Fibroblast of the conjunctiva (primary cell): Measurements from ENCODE around the gene PBXIP1.
A peak's percentile ranks its signal among the peaks of the same experiment; 100 is the strongest.
"Not testable (repeated sequence)": the region's sequence is repeated elsewhere in the genome, so short reads cannot be mapped to it uniquely, and the experiment has no call there.

Experiments
- DNase-seq: peaks from one replicate; pipeline ENCODE4 v3.0.0-alpha.2; 2010; ENCODE audit warnings: low read depth

The PBXIP1 gene

GRCh38 chr1:154937085-154937987, 18.6 kb downstream of the PBXIP1 start:
- DNase-seq, result peak; percentile 91

- DNase-seq, result peak; percentile 90
Measured at GRCh38 chr1:154936555-154937084, 19.3 kb downstream of the PBXIP1 start, which contains the start of gene PMVK. Gene PMVK, minus strand, starts transcription at chr1:154936719. Its CDS starts 34 bp downstream, at chr1:154936685.

GRCh38 chr1:154935749-154936554, 19.9 kb downstream of the PBXIP1 start:
- no peak for DNase-seq

- DNase-seq, result no peak
Measured at GRCh38 chr1:154934358-154934948, 21.4 kb downstream of the PBXIP1 start.

DNA sequence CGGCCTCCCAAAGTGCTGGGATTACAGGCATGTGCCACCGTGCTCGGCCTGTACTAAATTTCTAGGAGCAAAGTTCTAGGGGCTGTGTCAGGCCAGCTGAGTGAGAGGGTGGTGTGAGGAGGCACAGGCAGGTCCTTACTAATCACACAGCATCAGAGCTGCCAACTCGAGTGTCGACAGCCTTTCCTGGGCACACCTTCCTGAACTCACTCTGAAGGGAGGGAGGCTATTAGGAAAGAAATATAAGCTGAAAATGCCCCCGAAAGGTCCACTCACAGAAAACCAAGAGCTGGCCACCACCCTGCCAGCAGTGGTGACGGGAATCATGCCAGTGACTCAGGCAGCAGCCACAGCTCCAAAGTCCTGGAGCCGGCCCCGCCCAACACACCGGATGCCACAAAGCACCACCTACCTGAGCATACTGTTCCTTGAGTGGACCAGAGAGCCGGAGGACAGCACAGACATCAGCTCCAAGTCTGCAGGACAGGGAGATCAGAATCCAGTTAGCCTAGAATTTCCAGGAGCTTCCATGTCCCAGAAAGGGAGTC, 23.9 kb downstream of the PBXIP1 start:
- no peak for DNase-seq

DNA sequence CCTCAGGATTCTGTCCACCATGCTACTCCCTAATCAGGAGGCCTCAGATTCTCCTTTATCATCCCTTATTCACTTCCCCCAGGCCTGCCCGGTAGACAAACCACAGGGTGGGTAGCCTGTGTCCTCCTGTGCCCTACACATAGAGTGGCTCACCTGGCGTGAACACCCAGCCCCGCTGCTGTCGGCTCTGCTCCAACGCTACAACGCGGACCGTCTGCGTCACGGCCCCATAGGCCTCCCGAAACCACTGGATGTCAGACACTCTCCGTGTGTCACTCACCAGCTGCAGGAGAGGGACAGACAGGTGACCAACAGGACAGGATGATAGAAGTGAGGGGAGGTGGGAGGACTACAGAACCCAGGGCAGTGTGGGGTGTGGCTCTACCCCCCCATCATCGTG, 29.7 kb downstream of the PBXIP1 start:
- no peak for DNase-seq

GRCh38 chr1:154925335-154926170, 30.3 kb downstream of the PBXIP1 start:
- no peak for DNase-seq

- no peak for DNase-seq
Measured at GRCh38 chr1:154923695-154924094, 32.2 kb downstream of the PBXIP1 start.

DNA sequence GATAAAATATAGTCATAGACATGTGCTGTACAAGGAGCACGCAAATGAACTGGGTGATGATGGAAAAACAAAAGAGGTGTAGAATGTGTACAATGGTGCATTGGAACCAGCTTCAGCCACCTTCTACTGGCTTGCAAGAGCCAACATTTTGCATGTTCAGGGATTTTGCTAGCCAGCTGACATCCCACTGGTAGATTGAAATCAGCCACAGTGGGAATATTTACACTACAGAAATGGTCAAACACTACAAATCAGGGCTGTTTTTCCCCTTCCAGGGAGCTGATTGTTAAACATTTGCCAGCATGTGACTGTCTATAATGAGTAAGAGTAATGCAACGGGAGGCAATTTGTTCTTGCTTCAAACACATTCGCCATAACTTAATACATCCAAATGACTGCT, 42.6 kb downstream of the PBXIP1 start:
- no peak for DNase-seq

GRCh38 chr1:154912755-154913154, 43.1 kb downstream of the PBXIP1 start:
- DNase-seq, result no peak

- no peak for DNase-seq
Measured at GRCh38 chr1:154911691-154912550, 44.0 kb downstream of the PBXIP1 start.

DNA sequence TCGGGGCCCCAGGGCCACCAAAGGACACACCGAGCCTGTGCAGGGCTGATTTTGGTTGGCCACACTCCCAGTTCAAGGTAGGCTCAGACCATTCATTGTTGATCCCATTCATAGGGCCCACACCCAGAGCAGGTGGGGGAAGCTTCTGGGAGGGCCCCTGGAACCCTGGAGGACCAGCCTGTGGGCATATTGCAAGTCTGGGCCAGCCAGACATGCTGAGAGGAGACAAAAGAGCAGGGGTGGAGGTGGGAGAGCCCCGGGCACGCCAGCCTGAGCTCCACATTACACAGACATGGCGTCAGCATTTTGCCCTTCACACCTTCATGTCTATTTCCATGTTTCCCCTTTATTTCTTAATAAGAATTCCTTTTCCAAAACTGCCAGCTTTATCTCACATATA, 45.0 kb downstream of the PBXIP1 start:
- no peak for DNase-seq

- DNase-seq, result no peak
Measured at GRCh38 chr1:154908937-154909336, 47.0 kb downstream of the PBXIP1 start.

DNA sequence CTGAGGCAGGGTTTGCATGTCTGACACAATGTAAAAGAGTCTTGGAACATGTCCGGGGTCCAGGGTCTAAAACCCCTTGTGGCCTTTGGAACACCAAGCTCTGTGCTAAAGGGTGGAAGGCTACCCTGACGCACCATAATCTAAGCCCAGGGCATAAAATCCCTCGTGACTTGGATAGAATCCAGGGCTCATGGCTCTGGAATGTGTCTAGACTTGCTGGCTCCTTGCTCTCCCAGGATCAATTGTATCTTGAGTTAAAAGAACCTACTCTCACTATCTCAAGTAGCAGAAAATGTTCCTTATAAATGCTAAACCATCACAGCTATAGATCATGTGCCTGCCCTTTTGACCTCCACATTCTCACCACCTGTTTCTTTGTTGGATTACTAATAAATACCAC, 47.8 kb downstream of the PBXIP1 start:
- DNase-seq, result not testable (repeated sequence)

DNA sequence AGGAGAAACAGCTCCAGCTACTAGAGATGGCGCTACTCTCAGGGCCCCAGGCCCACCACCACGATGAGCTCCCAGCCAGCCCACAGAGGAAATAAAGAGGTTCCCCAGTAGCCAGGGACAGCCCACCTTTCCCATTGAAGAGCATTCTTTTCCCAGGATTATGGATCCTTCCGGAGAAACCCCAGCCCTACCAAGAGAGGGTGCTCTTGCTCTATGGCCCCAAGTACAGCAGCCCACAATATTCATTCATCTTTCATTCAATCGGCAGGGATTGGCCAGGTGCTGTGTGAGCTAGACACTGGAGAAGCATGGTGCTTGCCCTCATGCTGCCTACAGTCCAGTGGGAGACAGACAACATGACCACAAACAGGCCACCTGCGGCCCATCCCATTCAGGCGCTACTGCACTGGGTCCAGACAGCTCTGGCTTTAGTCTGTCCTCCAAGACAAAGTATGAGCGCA, 49.2 kb downstream of the PBXIP1 start:
- no peak for DNase-seq

GRCh38 chr1:154902938-154903566, 52.8 kb downstream of the PBXIP1 start:
- DNase-seq, result no peak

DNA sequence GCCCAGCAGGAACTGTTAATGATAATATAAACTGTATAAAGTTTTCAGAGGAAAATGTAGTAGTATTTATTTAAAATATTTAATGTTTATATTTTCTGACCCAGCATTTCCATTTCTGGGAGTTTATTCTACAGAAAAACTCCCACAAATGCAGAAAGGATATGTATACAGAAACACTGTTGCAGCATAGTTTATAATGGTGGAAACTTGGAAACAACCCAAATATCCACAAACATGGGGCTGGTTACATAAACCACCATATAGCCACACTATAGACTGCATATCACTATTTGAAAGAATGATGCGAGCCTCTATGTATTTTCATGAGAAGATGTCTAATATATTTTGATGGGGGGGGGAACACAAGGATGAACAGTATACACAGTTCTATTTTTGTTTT, 54.3 kb downstream of the PBXIP1 start:
- DNase-seq, result no peak

GRCh38 chr1:154899041-154899440, 56.9 kb downstream of the PBXIP1 start:
- DNase-seq, result no peak

GRCh38 chr1:154896771-154897286, 59.1 kb downstream of the PBXIP1 start:
- no peak for DNase-seq
